HepG2 (cell line): Measurements from ENCODE around the gene TMEM14B. TPM values are rescaled to one million over a fixed set of nuclear protein-coding genes. Genes with fewer than 3 reads are reported as not detected.
A peak's percentile ranks its signal among the peaks of the same experiment; 100 is the strongest.

Experiments
- CEBPZ ChIP-seq: IDR thresholded peaks from 2 replicates; pipeline ENCODE4 v1.6.1; 2012; ENCODE audit warnings: low read length, improper control_type of control experiment
- HNF4A ChIP-seq: sonication (generic); formaldehyde crosslinking; IDR thresholded peaks from 2 replicates; pipeline ENCODE4 v1.4.0; 2020; ENCODE audit warnings: missing genetic modification reagents
- HNRNPUL1 ChIP-seq: fragments of 200-400 bp; formaldehyde crosslinking; IDR thresholded peaks from 2 replicates; pipeline ENCODE4 v1.6.1; 2017; ENCODE audit warnings: low read depth, mild to moderate bottlenecking, low read length, moderate library complexity
- PBX3 ChIP-seq: sonication (generic); formaldehyde crosslinking; IDR thresholded peaks from 2 replicates; pipeline ENCODE4 v1.8.1; 2023; ENCODE audit warnings: missing genetic modification reagents, inconsistent platforms, borderline replicate concordance
- RBM39 ChIP-seq: fragments of 200-400 bp; formaldehyde crosslinking; IDR thresholded peaks from one replicate; pipeline ENCODE4 v1.6.1; 2018; ENCODE audit warnings: antibody characterized with exemption, mild to moderate bottlenecking, low read depth, low read length; ENCODE audit not compliant: poor library complexity, severe bottlenecking
- RCOR2 ChIP-seq: IDR thresholded peaks from 2 replicates; pipeline ENCODE4 v1.6.1; 2016; ENCODE audit warnings: missing biosample characterization, missing genetic modification reagents
- SP1 ChIP-seq, 2 experiments: fragments of 450-650 bp in 1 of 2; sonication (generic) in 1 of 2; formaldehyde crosslinking in 1 of 2; IDR thresholded peaks; 2 replicates each; pipeline versions ENCODE4 v1.4.0 to v1.6.1; 2016 to 2020; ENCODE audit warnings: missing genetic modification reagents in 1 of 2
- SP140L ChIP-seq: sonication (generic); formaldehyde crosslinking; IDR thresholded peaks from 2 replicates; pipeline ENCODE4 v1.4.0; 2020; ENCODE audit warnings: missing genetic modification reagents, borderline replicate concordance
- ZBTB43 ChIP-seq: sonication (generic); formaldehyde crosslinking; conservative IDR thresholded peaks from 2 replicates; pipeline ENCODE4 v1.4.0; 2020; ENCODE audit warnings: missing genetic modification reagents
- ZMAT3 ChIP-seq: sonication (generic); formaldehyde crosslinking; conservative IDR thresholded peaks from 2 replicates; pipeline ENCODE4 v1.7.0; 2021; ENCODE audit warnings: missing genetic modification reagents
- ZNF143 ChIP-seq: sonication (generic); formaldehyde crosslinking; IDR thresholded peaks from 2 replicates; pipeline ENCODE4 v1.4.0; 2020; ENCODE audit warnings: missing genetic modification reagents
- ZNF20 ChIP-seq: sonication (generic); formaldehyde crosslinking; IDR thresholded peaks from 2 replicates; pipeline ENCODE4 v1.4.0; 2020; ENCODE audit warnings: mild to moderate bottlenecking, moderate library complexity, missing genetic modification reagents
- ZNF235 ChIP-seq: sonication (generic); formaldehyde crosslinking; IDR thresholded peaks from 2 replicates; pipeline ENCODE4 v1.8.1; 2023; ENCODE audit warnings: mild to moderate bottlenecking, missing genetic modification reagents, borderline replicate concordance
- ZNF30 ChIP-seq: sonication (generic); formaldehyde crosslinking; IDR thresholded peaks from 2 replicates; pipeline ENCODE4 v1.5.0; 2020; ENCODE audit warnings: mild to moderate bottlenecking, missing genetic modification reagents
- ZNF691 ChIP-seq: sonication (generic); formaldehyde crosslinking; IDR thresholded peaks from 2 replicates; pipeline ENCODE4 v1.4.0; 2020; ENCODE audit warnings: missing genetic modification reagents, low read depth, mild to moderate bottlenecking, borderline replicate concordance
- ZNF879 ChIP-seq: sonication (generic); formaldehyde crosslinking; IDR thresholded peaks from 2 replicates; pipeline ENCODE4 v1.8.1; 2023; ENCODE audit warnings: missing genetic modification reagents
- polyA plus RNA-seq, 8 experiments: library from polyadenylated mRNA; depleted of rRNA in 3 of 8; stranded (reverse) in 7 of 8; unstranded in 1 of 8; fragments of >200 nt; fragmentation: Illumina TruSeq in 4 of 8; extraction: Trizol in 4 of 8; gene quantifications; 2 replicates each; pipeline versions ENCODE4 v1.2.1 to v1.2.3, GENCODE V29; 2011 to 2016; ENCODE audit warnings: low read depth in 4 of 8, missing spikeins in 1 of 8, mixed read lengths in 1 of 8; ENCODE audit not compliant: insufficient read depth in 1 of 8
- total RNA-seq, 5 experiments: library from RNA; depleted of rRNA; stranded (reverse); fragments of >200 nt; fragmentation: Illumina TruSeq; extraction: Trizol; gene quantifications; 2 replicates each; pipeline ENCODE4 v1.2.3, GENCODE V29; 2016; ENCODE audit warnings: low read depth in 1 of 5
- TF ChIP-seq, protein P1 (sequence below): sonication (generic); formaldehyde crosslinking; IDR thresholded peaks from 2 replicates; pipeline ENCODE4 v1.5.0; 2020; ENCODE audit warnings: mild to moderate bottlenecking, low read depth, missing genetic modification reagents, borderline replicate concordance
- TF ChIP-seq, protein P2 (sequence below): sonication (generic); formaldehyde crosslinking; IDR thresholded peaks from 2 replicates; pipeline ENCODE4 v1.8.0; 2022; ENCODE audit warnings: mild to moderate bottlenecking, missing genetic modification reagents, moderate library complexity
- TF ChIP-seq, protein P3 (sequence below): sonication (generic); formaldehyde crosslinking; conservative IDR thresholded peaks from 2 replicates; pipeline ENCODE4 v1.8.0; 2022; ENCODE audit warnings: missing genetic modification reagents

The TMEM14B gene
- total and polyA plus RNA-seq, 2 of the 13 experiments (the other 11 are each of a cell fraction or from before 2014, with no cell fraction given), result 133 to 200 TPM

DNA sequence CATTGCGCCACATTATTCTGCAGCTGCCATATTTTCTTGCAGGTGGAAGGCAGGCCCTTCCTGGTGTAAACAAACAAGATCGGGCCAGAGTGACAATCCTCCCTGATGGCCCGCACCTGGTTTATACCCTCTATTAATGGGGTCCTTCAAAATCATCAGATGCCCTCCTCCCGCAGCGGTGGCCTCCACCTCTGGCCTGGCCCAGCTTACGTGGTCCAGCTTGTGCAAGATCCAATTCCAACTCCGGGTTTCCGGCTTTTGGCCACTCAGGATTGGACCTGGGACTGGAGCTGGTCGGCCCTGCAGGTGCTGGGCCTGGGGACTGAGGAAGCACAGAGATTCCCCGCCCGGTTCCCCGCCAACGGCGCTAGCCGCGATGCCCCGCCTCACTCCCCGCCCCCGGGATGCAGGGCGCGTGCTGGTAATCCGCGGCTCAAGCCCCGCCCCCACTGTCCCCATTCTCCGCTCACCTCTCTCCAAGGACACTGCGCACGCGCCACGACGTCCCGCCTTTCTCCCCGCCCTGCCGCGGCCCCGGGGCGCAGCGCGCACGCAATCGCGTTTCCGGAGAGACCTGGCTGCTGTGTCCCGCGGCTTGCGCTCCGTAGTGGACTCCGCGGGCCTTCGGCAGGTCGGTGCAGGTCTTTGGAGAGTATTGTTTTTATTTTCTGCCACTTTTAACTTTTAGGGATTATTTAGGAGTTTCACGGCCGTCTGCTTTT lies at the start of gene TMEM14B (continued):
- peak; percentile 94 for TF ChIP-seq RBM39
- no peak for TF ChIP-seq CEBPZ
- TF ChIP-seq SP1 (IDR thresholded peaks at IDR 0.05), result no peak
- TF ChIP-seq SP1 (CRISPR knock-in tag; IDR thresholded peaks at IDR 0.05), result peak; percentile 74
- peak; percentile 79 for TF ChIP-seq ZBTB43 (CRISPR knock-in tag)
- no peak; the same call in 1 of the 2 replicates for TF ChIP-seq ZNF879 (CRISPR knock-in tag)
- TF ChIP-seq SP140L (CRISPR knock-in tag), result peak; percentile 85; the same call in 1 of the 2 replicates
- TF ChIP-seq ZMAT3 (CRISPR knock-in tag), result peak; percentile 73
- TF ChIP-seq HNF4A (CRISPR knock-in tag), result peak; percentile 58
- TF ChIP-seq, protein P1, sequence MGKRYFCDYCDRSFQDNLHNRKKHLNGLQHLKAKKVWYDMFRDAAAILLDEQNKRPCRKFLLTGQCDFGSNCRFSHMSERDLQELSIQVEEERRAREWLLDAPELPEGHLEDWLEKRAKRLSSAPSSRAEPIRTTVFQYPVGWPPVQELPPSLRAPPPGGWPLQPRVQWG, result no peak
- peak; percentile 94 for TF ChIP-seq ZNF235 (CRISPR knock-in tag)
- TF ChIP-seq ZNF20 (CRISPR knock-in tag), result peak; percentile 91
- no peak for TF ChIP-seq HNRNPUL1
- TF ChIP-seq PBX3 (CRISPR knock-in tag), result no peak
- TF ChIP-seq, protein P2, sequence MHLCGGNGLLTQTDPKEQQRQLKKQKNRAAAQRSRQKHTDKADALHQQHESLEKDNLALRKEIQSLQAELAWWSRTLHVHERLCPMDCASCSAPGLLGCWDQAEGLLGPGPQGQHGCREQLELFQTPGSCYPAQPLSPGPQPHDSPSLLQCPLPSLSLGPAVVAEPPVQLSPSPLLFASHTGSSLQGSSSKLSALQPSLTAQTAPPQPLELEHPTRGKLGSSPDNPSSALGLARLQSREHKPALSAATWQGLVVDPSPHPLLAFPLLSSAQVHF (CRISPR knock-in tag), result no peak
- TF ChIP-seq ZNF143, result no peak; the same call in 1 of the 2 replicates
- no peak for TF ChIP-seq ZNF30 (CRISPR knock-in tag)
- TF ChIP-seq RCOR2 (CRISPR knock-in tag), result no peak; the same call in none of the 2 replicates
- TF ChIP-seq, protein P3, sequence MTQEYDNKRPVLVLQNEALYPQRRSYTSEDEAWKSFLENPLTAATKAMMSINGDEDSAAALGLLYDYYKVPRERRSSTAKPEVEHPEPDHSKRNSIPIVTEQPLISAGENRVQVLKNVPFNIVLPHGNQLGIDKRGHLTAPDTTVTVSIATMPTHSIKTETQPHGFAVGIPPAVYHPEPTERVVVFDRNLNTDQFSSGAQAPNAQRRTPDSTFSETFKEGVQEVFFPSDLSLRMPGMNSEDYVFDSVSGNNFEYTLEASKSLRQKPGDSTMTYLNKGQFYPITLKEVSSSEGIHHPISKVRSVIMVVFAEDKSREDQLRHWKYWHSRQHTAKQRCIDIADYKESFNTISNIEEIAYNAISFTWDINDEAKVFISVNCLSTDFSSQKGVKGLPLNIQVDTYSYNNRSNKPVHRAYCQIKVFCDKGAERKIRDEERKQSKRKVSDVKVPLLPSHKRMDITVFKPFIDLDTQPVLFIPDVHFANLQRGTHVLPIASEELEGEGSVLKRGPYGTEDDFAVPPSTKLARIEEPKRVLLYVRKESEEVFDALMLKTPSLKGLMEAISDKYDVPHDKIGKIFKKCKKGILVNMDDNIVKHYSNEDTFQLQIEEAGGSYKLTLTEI (CRISPR knock-in tag), result no peak
- TF ChIP-seq ZNF691 (CRISPR knock-in tag), result peak; percentile 89; the same call in 1 of the 2 replicates
